Breast epithelium (tissue), 3 donors: ENCODE measurements around the gene CMTM4.

ENCODE experiments used
- POLR2A ChIP-seq: fragments of 450-650 bp; IDR thresholded peaks from one replicate; pipeline ENCODE4 v1.6.1; 2016; ENCODE audit warnings: antibody characterized with exemption, mild to moderate bottlenecking, moderate library complexity
- POLR2AphosphoS5 ChIP-seq, 3 donors: sonication (generic); formaldehyde crosslinking; IDR thresholded peaks; one replicate each; pipeline ENCODE4 v1.6.1; 2017; ENCODE audit warnings: antibody characterized with exemption in 3 of 3
- TF ChIP-seq, protein P1 (sequence below), 3 donors: fragments of 450-650 bp; IDR thresholded peaks; one replicate each; pipeline ENCODE4 v1.5.1; 2016 to 2017; ENCODE audit warnings: antibody characterized with exemption in 3 of 3, mild to moderate bottlenecking in 3 of 3, moderate library complexity in 3 of 3

DNA sequence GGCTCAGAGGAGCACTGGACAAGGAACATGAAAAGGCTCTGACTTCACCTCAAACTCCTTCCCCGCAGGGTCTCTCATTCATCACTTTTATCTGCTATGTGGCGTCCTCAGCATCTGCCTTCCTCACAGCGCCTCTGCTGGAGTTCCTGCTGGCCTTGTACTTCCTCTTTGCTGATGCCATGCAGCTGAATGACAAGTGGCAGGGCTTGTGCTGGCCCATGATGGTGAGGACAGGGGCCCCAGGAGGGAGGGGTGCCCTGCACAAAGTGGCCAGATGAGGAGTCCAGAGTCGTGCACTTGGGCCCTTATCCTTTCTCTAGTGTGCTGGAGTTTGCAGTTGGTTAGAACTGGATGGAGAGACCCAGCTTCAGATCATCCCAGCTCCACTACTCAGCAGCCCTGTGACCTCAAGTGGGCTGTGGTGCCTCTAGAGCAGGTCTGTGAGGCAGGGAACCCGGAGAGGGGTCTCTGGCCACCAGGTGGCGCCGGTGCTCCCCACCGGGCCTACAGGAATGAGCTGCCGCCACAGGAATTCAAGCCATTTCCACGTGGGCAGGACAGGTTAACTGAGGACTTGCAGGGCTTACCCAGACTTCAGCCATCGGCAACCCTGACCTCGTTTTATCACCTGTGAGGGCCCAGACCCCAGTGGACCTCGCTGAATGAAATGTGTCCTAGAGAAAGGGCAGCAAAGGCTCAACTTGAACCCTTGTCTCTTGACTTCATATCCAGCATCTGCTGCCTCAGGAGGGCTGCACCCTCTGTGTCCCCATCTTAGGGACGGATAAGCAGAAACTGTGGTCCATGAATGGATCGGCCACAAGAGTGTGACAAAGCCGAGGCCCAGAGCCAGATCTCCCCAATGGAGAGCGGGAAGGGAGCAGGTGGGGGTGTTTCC lies 88.1 kb downstream of the CMTM4 start:
- TF ChIP-seq POLR2A (no peak), POLR2AphosphoS5 (IDR thresholded peaks at IDR 0.05) (peak in 2 of 3 donors; percentile 48 to 68)
- TF ChIP-seq, protein P1, sequence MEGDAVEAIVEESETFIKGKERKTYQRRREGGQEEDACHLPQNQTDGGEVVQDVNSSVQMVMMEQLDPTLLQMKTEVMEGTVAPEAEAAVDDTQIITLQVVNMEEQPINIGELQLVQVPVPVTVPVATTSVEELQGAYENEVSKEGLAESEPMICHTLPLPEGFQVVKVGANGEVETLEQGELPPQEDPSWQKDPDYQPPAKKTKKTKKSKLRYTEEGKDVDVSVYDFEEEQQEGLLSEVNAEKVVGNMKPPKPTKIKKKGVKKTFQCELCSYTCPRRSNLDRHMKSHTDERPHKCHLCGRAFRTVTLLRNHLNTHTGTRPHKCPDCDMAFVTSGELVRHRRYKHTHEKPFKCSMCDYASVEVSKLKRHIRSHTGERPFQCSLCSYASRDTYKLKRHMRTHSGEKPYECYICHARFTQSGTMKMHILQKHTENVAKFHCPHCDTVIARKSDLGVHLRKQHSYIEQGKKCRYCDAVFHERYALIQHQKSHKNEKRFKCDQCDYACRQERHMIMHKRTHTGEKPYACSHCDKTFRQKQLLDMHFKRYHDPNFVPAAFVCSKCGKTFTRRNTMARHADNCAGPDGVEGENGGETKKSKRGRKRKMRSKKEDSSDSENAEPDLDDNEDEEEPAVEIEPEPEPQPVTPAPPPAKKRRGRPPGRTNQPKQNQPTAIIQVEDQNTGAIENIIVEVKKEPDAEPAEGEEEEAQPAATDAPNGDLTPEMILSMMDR (IDR thresholded peaks at IDR 0.05), result peak; percentile 69 to 94 (median 86)
